ENCODE results near the gene HIPK3. TPM values are rescaled to one million over a fixed set of nuclear protein-coding genes. Genes with fewer than 3 reads are reported as not detected.
"Not testable (repeated sequence)": the region's sequence is repeated elsewhere in the genome, so short reads cannot be mapped to it uniquely, and the experiment has no call there.

Gene HIPK3
- total RNA-seq, 1 donor from 2014 or later: 139 TPM

DNA sequence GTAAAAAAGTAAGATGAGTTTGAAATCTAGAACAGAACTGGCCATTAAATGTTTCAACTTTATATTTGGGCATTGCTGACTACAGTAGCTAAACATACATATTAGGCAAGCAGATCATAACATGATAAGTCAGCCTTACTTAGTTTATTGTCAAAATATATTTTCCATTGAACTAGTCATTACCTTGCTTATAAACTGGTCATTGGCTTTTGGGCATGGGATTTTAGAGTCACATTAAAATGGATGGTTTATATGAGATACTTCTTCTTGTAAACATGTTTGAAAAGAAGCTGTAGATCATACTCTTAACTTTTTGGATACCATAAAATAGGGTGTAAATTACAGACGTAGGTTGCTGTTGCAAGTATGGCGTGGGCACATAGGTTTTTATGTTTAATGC lies 2.7 kb downstream of the HIPK3 start:
- no peak for DNase-seq

DNA sequence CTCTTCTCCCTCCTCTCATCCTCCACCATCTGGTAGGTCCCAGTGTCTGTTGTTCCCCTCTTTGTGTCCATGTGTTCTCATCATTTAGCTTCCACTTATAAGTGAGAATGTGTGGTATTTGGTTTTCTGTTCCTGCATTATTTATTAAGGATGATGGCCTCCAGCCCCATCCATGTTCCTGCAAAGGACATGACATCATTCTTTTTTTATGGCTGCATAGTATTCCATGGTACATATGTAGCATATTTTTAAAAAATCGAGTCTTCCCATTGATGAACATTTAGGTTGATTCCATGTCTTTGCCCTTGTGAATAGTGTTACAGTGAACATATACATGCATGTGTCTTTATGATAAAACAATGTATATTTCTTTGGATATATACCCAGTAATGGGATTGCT lies 4.2 kb downstream of the HIPK3 start:
- not testable (repeated sequence) for DNase-seq

DNA sequence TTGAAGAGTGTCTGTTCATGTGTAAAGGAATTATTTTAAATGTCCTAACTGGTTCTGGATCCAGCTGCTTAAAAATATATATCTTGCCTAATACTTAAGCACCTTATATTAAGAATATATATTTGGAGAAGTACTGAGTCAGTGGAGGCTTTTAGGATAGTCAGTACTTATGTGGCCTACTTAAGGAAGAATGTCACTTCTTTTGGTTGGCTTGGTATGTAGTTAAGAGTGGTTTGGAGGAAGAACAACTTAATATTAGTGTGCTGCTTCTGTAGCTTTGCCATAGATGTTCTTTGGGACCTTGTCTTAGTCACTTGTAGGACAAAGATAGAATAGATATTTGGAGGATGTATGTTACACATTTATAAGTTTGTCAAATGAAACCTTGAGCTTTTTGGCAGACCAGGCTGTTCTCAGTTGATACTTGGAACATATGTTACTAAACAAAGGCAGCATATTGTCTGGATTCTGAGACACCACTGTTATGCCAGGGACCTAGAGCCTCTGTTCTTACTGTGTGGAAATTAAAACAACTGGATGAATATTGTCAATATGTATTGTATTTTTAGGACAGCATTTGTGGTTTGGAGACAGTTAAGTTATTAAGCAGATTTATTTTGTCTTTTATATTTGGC lies 4.9 kb downstream of the HIPK3 start:
- DNase-seq: peak; percentile 59

DNA sequence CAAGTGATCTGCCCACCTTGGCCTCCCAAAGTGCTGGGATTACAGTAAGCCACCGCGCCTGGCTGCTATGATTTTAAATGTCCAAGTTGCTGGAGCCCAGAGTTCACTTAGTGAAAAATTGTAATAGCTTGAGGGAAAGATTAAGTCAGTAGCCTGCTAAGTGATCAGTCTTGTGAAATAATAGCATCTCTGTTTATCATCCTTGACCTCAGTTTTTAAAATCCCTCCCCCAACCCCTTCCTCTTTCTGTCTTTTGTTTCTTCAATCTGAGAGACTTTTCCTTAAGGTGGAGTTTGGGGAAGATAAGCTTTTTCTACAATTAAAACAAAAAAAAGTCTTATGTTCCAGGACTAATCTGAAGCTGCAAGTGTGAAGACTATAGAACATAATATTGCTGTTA lies 6.4 kb downstream of the HIPK3 start:
- no peak for DNase-seq

DNA sequence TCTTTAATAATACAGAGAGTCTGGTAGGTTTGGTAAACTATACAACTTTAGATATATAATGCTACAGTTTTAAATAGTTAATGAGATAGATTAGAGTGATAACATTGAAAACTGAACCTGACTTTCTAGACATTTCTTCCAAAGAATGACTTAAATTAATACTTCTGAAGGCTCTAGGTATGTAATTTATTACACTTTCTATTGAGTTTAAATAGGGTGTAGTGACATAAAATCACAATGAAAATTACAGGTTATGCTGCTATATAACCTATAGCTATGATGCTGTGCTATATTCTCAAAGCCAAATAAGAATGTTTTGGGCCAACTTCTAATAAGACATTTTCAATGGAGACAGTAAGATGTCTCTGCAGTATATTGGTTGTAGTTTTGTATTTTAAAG lies 7.7 kb downstream of the HIPK3 start:
- DNase-seq: no peak

DNA sequence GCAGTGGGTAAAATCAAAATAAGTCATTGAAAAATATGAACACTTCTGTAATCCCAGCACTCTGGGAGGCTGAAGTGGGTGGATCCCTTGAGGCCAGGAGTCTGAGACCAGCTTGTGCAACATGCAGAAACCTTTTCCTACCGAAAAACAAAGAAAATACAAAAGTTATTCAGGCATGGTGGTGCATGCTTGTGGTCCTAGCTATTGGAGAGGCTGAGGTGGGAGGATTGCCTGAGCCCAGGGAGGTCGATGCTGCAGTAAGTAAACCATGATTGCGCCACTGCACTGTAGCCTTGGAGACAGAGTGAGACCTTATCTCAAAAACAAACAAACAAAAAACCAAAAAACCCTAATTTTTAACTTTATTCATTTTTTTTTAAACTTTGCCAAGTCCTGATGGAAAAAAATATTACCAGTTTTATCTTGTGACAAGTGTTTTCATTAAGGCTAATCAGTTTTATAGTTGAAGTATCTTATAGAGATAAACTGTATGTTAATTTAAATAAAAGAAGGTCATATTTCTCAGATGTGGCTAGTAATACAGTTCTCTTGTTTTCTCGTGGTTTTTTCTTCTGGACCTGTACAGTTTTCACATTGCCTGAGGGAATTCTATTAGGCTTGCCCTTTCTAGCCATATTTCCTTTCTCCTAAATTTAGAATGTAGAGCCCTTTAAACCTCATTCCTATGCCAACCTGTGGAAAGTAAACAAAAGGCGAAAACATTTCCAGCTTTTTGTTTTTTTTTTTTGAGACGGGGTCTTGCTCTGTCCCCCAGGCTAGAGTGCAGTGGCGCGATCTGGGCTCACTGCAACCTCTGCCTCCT lies 9.4 kb downstream of the HIPK3 start:
- no peak for DNase-seq

DNA sequence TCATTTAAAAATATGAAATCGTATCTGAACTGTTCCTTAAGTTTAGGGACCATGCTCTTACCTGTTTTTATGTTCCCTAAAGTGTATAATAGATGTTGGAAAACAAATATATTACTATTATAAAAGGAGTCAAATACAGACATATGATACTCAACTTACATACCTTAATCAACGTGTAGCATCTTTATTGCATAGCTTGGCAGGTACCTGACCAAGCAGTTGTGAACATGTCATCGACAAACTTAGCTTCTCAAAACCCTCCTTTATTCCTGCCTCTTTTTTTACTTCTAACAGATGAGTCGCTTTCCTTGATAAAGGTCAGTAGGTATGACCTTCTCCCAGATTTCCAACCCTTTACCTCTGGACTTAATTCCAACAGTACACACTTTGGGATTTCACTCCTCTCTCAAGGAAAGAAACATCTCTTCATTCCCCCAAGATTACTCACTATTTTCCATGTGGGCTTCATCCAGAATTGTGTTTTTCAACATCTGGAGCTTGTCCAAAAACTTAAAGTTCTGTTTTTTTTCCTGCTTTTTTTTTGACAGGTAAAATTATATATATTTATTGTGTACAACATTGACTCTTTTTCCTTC lies 11.9 kb downstream of the HIPK3 start:
- DNase-seq: no peak

DNA sequence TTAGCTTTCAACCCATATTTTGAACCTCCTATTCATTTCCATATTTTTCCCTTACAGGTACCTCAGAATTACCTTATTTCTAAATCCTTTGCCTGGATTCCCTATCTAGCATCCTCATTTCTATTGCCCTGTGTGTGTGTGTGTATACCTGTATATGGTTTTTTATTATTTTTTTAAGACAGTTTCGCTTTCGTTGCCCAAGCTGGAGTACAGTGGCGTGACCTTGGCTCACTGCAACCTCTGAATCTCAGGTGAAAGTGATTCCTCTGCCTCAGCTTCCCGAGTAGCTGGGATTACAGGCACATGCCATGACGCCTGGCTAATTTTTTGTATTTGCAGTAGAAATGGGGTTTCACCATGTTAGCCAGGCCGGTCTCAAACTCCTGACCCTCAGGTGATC lies 12.6 kb downstream of the HIPK3 start:
- no peak for DNase-seq

DNA sequence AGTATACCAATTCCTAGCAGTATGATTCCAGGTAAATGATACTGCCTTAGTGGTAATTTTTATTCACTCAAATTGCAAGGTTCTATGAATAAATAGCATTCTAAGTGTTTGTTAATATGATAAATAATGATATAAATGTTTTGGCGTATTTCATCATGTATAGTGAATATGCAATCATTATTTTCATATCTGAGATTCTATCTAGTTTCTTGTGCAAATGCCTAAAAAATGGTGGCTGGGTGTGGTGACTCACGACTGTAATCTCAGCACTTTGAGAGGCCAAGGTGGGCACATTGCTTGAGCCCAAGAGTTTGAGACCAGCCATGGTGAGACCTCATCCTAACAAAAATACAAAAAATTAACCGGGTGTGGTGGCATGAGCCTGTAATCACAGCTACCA lies 13.9 kb downstream of the HIPK3 start:
- DNase-seq: no peak

DNA sequence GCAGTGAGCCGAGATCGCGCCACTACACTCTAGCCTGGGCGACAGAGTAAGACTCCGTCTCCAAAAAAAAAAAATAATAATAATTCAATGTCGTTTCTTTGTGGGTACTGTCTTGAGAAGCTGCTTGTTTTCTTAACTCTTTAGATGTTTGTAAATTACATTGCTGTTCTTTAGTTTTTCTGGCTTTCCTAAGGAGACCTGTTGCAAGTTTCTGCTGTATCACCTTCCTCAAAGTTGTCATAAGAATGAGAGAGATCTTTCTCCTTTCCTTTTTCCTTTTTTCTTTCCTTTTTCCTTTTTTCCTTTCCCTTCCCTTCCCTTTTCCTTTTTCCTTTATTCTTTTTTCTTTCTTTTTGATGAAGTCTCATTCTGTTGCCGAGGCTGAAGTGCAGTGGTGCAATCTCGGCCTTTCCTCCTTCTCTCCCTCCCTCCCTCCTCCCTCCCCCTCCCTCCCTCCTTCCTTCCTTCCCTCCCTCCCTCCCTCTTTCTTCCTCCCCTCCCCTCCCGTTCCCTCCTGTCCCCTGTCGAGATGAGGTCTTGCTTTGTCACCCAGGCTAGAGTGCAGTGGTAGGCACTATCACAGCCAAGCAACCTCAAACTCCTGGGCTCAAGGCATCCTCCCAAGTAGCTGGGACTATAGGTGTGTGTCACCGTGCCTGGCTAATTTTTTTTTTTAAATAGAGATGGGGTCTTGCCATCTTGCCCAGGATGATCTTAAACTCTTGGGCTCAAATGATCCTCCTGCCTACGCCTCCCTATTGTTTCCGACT lies 15.3 kb downstream of the HIPK3 start:
- DNase-seq: no peak

DNA sequence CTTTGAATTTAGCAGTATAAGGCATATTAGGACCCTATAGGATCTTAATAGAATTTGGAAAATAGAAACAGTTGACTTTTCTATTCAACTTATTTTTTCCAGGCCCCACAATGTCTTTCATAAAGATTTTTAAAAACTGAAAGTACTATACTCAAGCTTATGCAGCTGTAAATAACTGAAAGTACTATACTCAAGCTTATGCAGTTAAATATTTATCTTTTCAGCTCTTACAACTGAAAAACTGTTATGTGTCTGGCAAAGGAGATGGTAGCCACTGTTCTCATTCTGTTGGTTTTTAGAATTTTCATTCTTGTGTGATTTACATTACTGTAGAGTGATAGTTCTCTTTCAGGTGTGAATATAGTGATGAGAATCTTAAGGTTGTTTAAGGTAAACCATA lies 16.5 kb downstream of the HIPK3 start:
- DNase-seq: no peak

DNA sequence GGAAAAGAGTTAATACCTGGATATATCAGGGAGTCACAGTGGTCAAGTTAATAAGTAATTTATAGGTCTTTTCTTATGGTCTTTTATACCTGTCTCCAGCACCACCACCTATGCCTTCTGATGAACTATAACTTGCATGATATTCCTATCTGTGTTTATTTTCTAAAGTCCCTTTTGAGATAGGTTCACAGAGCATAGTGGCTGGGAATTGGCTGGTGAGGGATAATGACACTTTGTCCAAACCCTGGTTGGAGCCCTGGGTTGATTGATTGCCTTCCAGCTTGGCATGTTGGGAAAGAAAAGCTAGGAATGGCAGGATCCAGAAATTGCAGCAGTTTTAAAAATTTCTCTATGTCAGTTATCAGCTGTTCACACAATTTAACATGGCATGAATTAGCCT lies 23.2 kb downstream of the HIPK3 start:
- no peak for DNase-seq

DNA sequence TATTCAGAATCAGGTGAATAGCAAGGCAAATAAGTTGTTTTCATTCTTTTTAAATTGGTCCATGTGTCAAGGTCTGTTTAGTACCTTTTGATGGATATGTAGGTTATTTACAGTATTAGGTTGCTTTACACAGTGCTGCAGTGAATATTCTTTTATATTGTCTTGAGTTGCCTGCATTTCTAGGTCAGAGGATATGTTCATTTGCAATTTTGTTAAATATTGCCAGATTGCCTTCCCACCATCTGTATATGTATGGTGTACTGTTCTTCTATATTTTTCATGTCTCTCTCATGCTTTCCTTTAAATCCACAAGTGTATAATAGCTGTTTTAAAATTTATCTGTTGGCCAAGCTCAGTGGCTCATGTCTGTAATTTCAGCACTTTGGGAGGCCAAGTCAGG lies 24.6 kb downstream of the HIPK3 start:
- no peak for DNase-seq

DNA sequence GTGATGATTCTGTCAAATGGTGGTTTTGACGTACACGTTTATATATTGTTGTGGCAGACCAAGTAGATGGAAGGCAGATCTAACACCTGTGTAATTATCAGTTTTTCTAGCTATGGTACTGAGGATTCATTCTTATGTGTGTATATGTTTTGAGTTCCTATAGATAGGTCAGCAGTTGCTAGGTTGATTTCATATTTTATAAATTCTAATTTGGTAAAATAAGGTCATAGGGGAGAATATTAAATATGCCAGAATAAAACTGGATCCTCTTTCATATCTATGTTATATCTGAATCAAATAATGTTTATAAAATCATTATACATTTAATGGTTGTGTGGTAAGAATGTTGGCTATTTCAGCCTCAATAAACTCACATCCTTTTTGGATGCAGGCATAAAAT lies 27.6 kb downstream of the HIPK3 start:
- no peak for DNase-seq

DNA sequence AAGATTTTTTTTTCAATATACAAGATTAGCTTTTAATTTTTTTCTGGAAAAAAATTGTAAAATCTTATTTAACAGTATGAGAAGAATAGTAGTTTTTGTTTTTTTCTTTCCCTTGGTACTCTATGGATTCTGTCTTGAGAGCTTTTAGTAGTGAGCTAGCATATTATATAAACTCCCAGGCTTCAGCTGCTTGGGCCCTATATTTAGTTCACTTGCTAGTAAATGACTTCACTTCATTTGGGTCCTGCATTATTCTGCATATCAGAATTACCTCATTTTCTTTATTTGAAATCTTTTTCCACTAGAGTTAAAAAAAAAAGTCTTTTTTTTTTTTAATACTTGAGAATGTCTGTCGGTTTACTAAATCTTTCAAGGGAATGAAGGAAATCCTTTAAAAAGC lies 33.1 kb downstream of the HIPK3 start:
- DNase-seq: no peak

DNA sequence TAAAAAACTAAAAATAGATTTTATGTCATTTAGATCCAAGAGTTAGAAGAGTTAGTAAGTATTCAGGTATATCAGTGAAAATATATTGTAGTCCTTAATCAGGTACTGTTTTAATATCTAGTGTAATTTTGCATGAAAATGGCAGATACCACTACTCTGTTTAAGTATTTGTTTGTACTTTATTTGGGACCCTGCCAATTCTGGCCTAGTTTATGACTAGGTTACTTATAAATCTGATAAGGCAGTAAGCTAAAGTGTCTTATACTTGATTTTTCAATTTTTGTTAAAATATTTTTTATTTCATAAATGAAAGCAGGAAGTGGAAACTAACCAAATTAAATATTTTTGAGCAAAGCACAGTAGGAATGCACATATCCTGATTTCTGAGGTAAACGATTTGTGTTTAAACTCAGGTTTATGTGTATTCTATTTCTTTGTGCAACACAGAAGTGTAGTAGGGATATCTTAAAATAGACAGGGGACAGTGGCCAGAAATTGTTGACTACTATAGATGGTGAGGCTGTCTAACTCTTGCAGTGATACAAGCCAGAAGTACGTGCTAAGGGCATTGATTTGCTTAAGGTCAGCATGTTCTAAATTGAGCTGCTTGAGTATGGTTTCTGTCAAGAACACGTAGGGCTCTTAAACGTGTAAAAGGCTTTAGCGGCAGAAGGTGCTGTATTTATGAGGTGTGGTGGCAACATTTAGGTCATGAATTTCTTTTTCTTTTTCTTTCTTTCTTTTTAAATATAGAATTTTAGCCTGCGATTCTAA lies 34.0 kb downstream of the HIPK3 start:
- DNase-seq: peak; percentile 3

DNA sequence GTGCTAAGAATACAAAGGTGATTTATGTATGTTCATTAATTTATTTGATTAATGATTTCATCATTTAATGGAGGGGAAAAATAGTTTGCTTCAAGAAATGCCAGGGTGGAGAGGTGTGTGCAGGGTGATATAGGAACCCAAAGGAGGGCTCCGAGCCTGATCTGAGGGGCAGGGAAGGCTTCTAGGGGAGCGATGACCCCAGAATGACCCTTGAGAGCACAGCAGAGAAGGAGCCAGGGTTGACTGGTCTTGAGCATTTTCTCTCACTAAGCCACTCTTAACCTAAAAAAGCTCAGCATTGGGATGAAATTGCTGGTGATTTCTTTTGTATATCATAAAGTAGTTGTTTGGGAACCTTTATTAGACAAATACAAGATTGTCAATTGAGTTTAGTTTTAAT lies 35.1 kb downstream of the HIPK3 start:
- no peak for DNase-seq

DNA sequence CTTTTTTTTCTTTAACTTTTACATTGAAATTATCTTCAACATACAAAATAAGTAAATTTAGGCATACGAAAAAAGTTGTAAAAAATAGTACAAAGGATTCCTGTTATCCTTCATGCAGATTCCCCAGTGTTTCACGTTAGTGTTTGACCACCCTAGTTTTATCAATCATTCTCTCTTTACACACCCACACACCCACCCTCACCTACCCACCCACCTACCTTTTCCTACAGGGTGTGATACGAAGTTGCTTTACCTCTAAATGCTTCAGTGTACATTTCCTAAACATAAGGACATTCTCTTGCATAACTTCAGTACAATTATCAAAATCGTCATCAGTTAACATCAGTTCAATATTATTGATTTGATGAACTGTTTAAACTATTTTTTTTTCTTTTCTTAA lies 37.0 kb downstream of the HIPK3 start:
- no peak for DNase-seq

DNA sequence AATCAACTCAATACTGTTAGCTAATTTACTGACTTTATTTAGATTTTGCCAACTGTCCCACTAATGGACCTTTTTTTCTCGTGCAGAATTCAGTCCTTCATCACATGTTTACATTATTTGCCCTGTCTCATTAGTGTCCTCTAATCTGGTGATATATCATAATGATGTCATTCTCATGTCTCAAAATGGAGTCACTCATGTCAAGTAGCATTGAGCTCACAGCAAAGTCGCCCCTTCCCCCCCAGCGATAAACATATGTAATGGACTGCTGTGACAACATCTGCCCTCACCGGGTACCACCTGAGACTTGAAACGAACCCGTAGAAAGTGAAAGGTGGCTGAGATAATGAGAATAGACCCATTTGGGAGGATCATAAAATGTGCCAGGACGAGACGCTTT lies 37.6 kb downstream of the HIPK3 start:
- no peak for DNase-seq

DNA sequence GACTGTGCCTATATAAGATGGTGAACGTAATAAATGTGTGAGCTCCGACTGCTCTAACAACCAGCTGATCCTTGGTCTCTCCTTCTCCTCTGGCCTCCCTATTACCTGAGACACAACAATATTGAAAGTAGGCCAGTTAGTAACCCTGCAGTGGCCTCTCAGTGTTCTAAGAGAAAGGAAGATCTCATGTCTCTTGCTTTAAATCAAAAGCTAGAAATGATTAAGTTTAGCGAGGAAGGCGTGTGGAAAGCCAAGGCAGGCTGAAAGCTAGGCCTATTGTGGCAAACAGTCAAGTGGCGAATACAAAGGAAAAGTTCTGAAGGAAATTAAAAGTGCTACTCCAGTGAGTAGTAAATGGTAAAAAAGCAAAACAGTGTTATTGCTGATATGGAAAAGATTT lies 39.5 kb downstream of the HIPK3 start:
- DNase-seq: no peak

DNA sequence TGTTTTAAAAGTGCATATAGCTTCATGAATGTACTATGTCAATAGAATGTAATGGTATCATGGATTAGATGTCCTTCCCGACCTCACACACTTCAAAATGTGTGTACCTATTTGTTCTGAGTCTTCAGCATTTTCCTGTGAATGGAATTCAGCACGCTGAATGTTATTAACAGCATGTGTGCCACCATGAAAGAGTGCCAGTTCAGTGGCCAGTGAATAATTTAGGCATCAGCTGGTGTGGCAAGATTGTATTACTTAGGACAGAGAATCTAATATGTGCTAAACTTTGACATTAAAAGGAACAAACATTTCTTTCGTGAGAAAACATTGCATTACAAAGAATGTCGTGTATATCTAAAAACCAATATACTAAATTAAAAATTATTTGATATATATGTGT lies 46.4 kb downstream of the HIPK3 start:
- DNase-seq: no peak

DNA sequence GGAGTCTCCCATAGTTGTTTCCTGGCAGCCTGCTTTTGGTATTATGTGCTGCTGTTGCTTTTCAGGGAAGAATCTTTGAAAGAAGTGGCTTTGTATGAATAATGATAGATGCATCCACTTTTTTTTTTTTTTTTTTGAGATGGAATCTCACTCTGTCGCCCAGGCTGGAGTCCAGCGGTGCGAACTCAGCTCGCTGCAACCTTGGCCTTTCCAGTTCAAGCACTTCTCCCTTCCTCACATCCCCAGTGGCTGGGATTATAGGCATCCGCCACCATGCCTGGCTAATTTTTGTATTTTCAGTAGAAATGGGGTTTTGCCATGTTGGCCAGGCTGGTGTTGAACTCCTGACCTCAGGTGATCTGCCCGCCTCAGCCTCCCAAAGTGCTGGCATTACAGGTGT lies 49.6 kb downstream of the HIPK3 start:
- not testable (repeated sequence) for DNase-seq
